Neural cell (in vitro differentiated cells): ENCODE results near the gene TSEN15. TPM values are rescaled to one million over a fixed set of nuclear protein-coding genes. Genes with fewer than 3 reads are reported as not detected.

Source experiments
- H2AFZ ChIP-seq: fragments of 200-600, 300-800 bp; sonication (generic), shearing (Covaris generic); 2 replicates; pipeline ENCODE4 v1.6.0; 2014; ENCODE audit warnings: low read depth, mild to moderate bottlenecking, antibody characterized with exemption, low read length, moderate library complexity
- H3F3A ChIP-seq: fragments of 200-600 bp; shearing (Covaris generic); 2 replicates; pipeline ENCODE4 v1.6.1; 2016; ENCODE audit warnings: mild to moderate bottlenecking, moderate library complexity, mixed read lengths, antibody characterized with exemption, low read length; ENCODE audit not compliant: insufficient read depth, poor library complexity, severe bottlenecking
- H3K27ac ChIP-seq: fragments of 200-600, 300-800 bp; sonication (generic), shearing (Covaris generic); 2 replicates; pipeline ENCODE4 v1.5.1; 2014; ENCODE audit warnings: mild to moderate bottlenecking, low read length, moderate library complexity
- H3K27me3 ChIP-seq: fragments of 300-800, 200-600 bp; sonication (generic), shearing (Covaris generic); 2 replicates; pipeline ENCODE4 v1.6.0; 2014; ENCODE audit warnings: mild to moderate bottlenecking, low read depth, low read length, moderate library complexity; ENCODE audit not compliant: insufficient read depth
- H3K36me3 ChIP-seq: fragments of 300-800, 200-600 bp; sonication (generic), shearing (Covaris generic); 2 replicates; pipeline ENCODE4 v1.5.1; 2014; ENCODE audit warnings: mild to moderate bottlenecking, antibody characterized with exemption, low read length, moderate library complexity; ENCODE audit not compliant: insufficient read depth
- H3K4me2 ChIP-seq: fragments of 300-800, 200-600 bp; sonication (generic), shearing (Covaris generic); 2 replicates; pipeline ENCODE4 v1.6.0; 2014; ENCODE audit warnings: mild to moderate bottlenecking, low read length
- H3K4me3 ChIP-seq: fragments of 300-800, 200-600 bp; sonication (generic), shearing (Covaris generic); 2 replicates; pipeline ENCODE4 v1.5.1; 2014; ENCODE audit warnings: mild to moderate bottlenecking, low read length, moderate library complexity
- H3K79me2 ChIP-seq: fragments of 200-600 bp; shearing (Covaris generic); replicated peaks from 2 replicates; pipeline ENCODE4 v1.6.0; 2014; ENCODE audit warnings: mild to moderate bottlenecking, low read length, moderate library complexity; ENCODE audit not compliant: insufficient read depth
- H3K9ac ChIP-seq: fragments of 300-800, 200-600 bp; sonication (generic), shearing (Covaris generic); 2 replicates; pipeline ENCODE4 v1.6.1; 2016; ENCODE audit warnings: mild to moderate bottlenecking, low read length, mixed read lengths
- H3K9me2 ChIP-seq: fragments of 200-600 bp; shearing (Covaris generic); 2 replicates; pipeline ENCODE4 v1.6.1; 2016; ENCODE audit warnings: mild to moderate bottlenecking, low read length, mixed read lengths; ENCODE audit not compliant: insufficient read depth
- H3K9me3 ChIP-seq: fragments of 200-600, 300-800 bp; sonication (generic), shearing (Covaris generic); 2 replicates; pipeline ENCODE4 v1.6.1; 2016; ENCODE audit warnings: mild to moderate bottlenecking, mixed run types, low read length, moderate library complexity, mixed read lengths
- H4K20me1 ChIP-seq: fragments of 200-600 bp; shearing (Covaris generic); 2 replicates; pipeline ENCODE4 v1.6.1; 2016; ENCODE audit warnings: mild to moderate bottlenecking, mixed run types; ENCODE audit not compliant: insufficient read depth
- EP300 ChIP-seq: fragments of 450-650 bp; conservative IDR thresholded peaks from 2 replicates; pipeline ENCODE4 v1.6.1; 2014; ENCODE audit warnings: antibody characterized with exemption, mild to moderate bottlenecking, moderate library complexity; ENCODE audit not compliant: poor library complexity, severe bottlenecking
- EZH2 ChIP-seq: fragments of 200-600, 300-800 bp; shearing (Covaris generic), sonication (generic); IDR thresholded peaks from 2 replicates; pipeline ENCODE4 v1.6.1; 2014; ENCODE audit warnings: antibody characterized with exemption, low read length, borderline replicate concordance, mild to moderate bottlenecking; ENCODE audit not compliant: insufficient read depth, poor library complexity, severe bottlenecking
- MXI1 ChIP-seq: fragments of 450-650 bp; conservative IDR thresholded peaks from 2 replicates; pipeline ENCODE4 v1.6.1; 2014; ENCODE audit warnings: antibody characterized with exemption, mild to moderate bottlenecking; ENCODE audit not compliant: poor library complexity, severe bottlenecking
- POLR2AphosphoS5 ChIP-seq: IDR thresholded peaks from 2 replicates; pipeline ENCODE4 v1.6.1; 2012
- RAD21 ChIP-seq: fragments of 450-650 bp; conservative IDR thresholded peaks from 2 replicates; pipeline ENCODE4 v1.6.1; 2014; ENCODE audit warnings: antibody characterized with exemption, mild to moderate bottlenecking, moderate library complexity
- SMC3 ChIP-seq: fragments of 450-650 bp; conservative IDR thresholded peaks from 2 replicates; pipeline ENCODE4 v1.6.1; 2014; ENCODE audit warnings: antibody characterized with exemption, mild to moderate bottlenecking, moderate library complexity; ENCODE audit not compliant: poor library complexity
- TAF1 ChIP-seq: IDR thresholded peaks from 2 replicates; pipeline ENCODE4 v1.6.1; 2012; ENCODE audit warnings: low read depth
- polyA plus RNA-seq: library from polyadenylated mRNA; depleted of rRNA; stranded (reverse); fragments of >200 nt; gene quantifications from 2 replicates; pipeline ENCODE4 v1.2.3, GENCODE V29; 2014
- TF ChIP-seq, protein P1 (sequence below): IDR thresholded peaks from 2 replicates; pipeline ENCODE4 v1.6.1; 2012; ENCODE audit warnings: borderline replicate concordance
- TF ChIP-seq, protein P2 (sequence below): fragments of 450-650 bp; IDR thresholded peaks from 2 replicates; pipeline ENCODE4 v1.5.1; 2014; ENCODE audit warnings: antibody characterized with exemption, mild to moderate bottlenecking, moderate library complexity; ENCODE audit not compliant: poor library complexity, severe bottlenecking

The TSEN15 gene
- polyA plus RNA-seq, 1 donor from 2014 or later, result 56.9 TPM

- Histone ChIP-seq H3F3A (no peaks in the 10 kb centered on the region), H3K36me3 (no peaks in the 10 kb centered on the region), H3K27ac (no peak overlapping the region), H3K4me2 (no peak overlapping the region), H3K9ac (no peak overlapping the region), H4K20me1 (no peaks in the 10 kb centered on the region), H3K27me3 (no peaks in the 10 kb centered on the region), H3K79me2 (no peaks in the 10 kb centered on the region), H3K4me3 (no peak overlapping the region), H3K9me3 (no peaks in the 10 kb centered on the region), H2AFZ (no peak overlapping the region), H3K9me2 (no peaks in the 10 kb centered on the region)
- TF ChIP-seq, protein P1, sequence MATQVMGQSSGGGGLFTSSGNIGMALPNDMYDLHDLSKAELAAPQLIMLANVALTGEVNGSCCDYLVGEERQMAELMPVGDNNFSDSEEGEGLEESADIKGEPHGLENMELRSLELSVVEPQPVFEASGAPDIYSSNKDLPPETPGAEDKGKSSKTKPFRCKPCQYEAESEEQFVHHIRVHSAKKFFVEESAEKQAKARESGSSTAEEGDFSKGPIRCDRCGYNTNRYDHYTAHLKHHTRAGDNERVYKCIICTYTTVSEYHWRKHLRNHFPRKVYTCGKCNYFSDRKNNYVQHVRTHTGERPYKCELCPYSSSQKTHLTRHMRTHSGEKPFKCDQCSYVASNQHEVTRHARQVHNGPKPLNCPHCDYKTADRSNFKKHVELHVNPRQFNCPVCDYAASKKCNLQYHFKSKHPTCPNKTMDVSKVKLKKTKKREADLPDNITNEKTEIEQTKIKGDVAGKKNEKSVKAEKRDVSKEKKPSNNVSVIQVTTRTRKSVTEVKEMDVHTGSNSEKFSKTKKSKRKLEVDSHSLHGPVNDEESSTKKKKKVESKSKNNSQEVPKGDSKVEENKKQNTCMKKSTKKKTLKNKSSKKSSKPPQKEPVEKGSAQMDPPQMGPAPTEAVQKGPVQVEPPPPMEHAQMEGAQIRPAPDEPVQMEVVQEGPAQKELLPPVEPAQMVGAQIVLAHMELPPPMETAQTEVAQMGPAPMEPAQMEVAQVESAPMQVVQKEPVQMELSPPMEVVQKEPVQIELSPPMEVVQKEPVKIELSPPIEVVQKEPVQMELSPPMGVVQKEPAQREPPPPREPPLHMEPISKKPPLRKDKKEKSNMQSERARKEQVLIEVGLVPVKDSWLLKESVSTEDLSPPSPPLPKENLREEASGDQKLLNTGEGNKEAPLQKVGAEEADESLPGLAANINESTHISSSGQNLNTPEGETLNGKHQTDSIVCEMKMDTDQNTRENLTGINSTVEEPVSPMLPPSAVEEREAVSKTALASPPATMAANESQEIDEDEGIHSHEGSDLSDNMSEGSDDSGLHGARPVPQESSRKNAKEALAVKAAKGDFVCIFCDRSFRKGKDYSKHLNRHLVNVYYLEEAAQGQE, result no peak
- TF ChIP-seq SMC3 (no peak), MXI1 (no peak), RAD21 (no peak), EZH2 (no peak), EP300 (no peak), POLR2AphosphoS5 (no peak), TAF1 (no peak)
- TF ChIP-seq, protein P2, sequence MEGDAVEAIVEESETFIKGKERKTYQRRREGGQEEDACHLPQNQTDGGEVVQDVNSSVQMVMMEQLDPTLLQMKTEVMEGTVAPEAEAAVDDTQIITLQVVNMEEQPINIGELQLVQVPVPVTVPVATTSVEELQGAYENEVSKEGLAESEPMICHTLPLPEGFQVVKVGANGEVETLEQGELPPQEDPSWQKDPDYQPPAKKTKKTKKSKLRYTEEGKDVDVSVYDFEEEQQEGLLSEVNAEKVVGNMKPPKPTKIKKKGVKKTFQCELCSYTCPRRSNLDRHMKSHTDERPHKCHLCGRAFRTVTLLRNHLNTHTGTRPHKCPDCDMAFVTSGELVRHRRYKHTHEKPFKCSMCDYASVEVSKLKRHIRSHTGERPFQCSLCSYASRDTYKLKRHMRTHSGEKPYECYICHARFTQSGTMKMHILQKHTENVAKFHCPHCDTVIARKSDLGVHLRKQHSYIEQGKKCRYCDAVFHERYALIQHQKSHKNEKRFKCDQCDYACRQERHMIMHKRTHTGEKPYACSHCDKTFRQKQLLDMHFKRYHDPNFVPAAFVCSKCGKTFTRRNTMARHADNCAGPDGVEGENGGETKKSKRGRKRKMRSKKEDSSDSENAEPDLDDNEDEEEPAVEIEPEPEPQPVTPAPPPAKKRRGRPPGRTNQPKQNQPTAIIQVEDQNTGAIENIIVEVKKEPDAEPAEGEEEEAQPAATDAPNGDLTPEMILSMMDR, result no peak
Measured at GRCh38 chr1:184049836-184050468, 1.6 kb upstream of the TSEN15 start.

DNA sequence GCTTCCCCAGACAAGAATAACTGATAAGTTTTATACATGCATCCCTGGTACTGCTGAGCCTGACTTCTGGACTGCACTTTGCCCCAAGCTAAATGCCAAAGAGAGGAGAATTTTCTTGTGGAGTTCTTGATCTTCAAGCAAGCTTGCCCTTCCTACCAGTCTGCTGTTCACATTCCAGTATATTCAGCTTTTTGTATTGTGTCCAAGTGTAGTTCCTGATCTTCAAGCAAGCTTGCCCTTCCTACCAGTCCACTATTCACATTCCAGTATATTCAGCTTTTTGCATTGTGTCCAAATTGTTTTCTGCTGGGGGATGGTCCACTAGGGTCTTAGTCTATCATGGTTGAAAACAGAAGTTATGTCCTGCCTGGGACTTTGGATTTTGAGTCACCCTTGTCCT lies 894 bp upstream of the TSEN15 start:
- H3K9me2 ChIP-seq, result no peaks in the 10 kb centered on the region
- H3F3A ChIP-seq, result no peaks in the 10 kb centered on the region
- H3K9me3 ChIP-seq, result no peaks in the 10 kb centered on the region
- H2AFZ ChIP-seq, result no peak overlapping the region
- TF ChIP-seq MXI1, result no peak
- H4K20me1 ChIP-seq, result no peaks in the 10 kb centered on the region
- no peaks in the 10 kb centered on the region for H3K79me2 ChIP-seq
- H3K27ac ChIP-seq, result no peak overlapping the region
- no peaks in the 10 kb centered on the region for H3K36me3 ChIP-seq
- peak overlapping the region; percentile 74 for H3K4me2 ChIP-seq
- H3K27me3 ChIP-seq, result no peaks in the 10 kb centered on the region
- no peak overlapping the region for H3K9ac ChIP-seq
- H3K4me3 ChIP-seq, result peak overlapping the region; percentile 80

DNA sequence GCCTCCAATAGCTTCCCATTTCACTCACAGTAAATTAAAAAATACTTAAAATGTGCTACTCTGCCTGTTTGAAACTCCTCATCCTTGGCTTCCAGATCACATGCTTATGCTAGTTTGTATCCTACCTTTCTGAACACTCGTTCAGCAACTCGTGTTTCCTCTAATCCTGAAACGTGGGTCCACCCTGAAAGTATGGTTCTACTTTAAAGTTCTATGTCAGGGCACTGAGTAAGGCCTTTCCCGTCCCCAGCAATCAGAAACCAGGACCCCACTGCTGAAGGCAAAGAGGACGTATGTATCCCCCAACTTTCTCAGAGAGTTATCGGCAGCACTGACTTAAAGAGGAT lies 419 bp upstream of the TSEN15 start:
- Histone ChIP-seq H3K9me2 (no peaks in the 10 kb centered on the region), H3K79me2 (no peaks in the 10 kb centered on the region), H3K9ac (peak overlapping the region; percentile 73), H3K27ac (no peak overlapping the region), H2AFZ (peak overlapping the region; percentile 47), H3K4me3 (peak overlapping the region; percentile 80), H3K36me3 (no peaks in the 10 kb centered on the region), H4K20me1 (no peaks in the 10 kb centered on the region), H3K9me3 (no peaks in the 10 kb centered on the region), H3F3A (no peaks in the 10 kb centered on the region), H3K4me2 (peak overlapping the region; percentile 74), H3K27me3 (no peaks in the 10 kb centered on the region)
- TF ChIP-seq POLR2AphosphoS5, result no peak
- no peak for TF ChIP-seq EP300
- TF ChIP-seq, protein P1, result no peak
- TF ChIP-seq TAF1, result no peak
- TF ChIP-seq EZH2, result no peak
- TF ChIP-seq MXI1, result no peak
